KG1 (cell line): ENCODE data around the gene KCNE4.
"Not testable (repeated sequence)": the region's sequence is repeated elsewhere in the genome, so short reads cannot be mapped to it uniquely, and the experiment has no call there.

Experiments used
- DNase-seq: peaks from one replicate; lab custom pipeline; 2025; lab: John Stamatoyannopoulos, UW

The KCNE4 gene

GRCh38 chr2:223058952-223059716 is 7.1 kb downstream of the KCNE4 start:
- DNase-seq, result no peak

- DNase-seq, result no peak
Observed at GRCh38 chr2:223060201-223060825, 8.3 kb downstream of the KCNE4 start.

- no peak for DNase-seq
Observed at GRCh38 chr2:223062396-223062795, 10.4 kb downstream of the KCNE4 start.

- DNase-seq, result no peak
Observed at GRCh38 chr2:223065107-223065506, 13.1 kb downstream of the KCNE4 start.

- DNase-seq, result no peak
Observed at GRCh38 chr2:223066721-223067120, 14.7 kb downstream of the KCNE4 start.

- DNase-seq, result no peak
Observed at GRCh38 chr2:223068071-223068470, 16.1 kb downstream of the KCNE4 start.

GRCh38 chr2:223069465-223069864 is 17.5 kb downstream of the KCNE4 start:
- DNase-seq, result no peak

- no peak for DNase-seq
Observed at GRCh38 chr2:223069988-223070387, 18.0 kb downstream of the KCNE4 start.

GRCh38 chr2:223071139-223071538 is 19.1 kb downstream of the KCNE4 start:
- no peak for DNase-seq

GRCh38 chr2:223072826-223073225 is 20.8 kb downstream of the KCNE4 start:
- no peak for DNase-seq

- no peak for DNase-seq
Observed at GRCh38 chr2:223075301-223076270, 23.6 kb downstream of the KCNE4 start.

GRCh38 chr2:223076573-223076972 is 24.6 kb downstream of the KCNE4 start:
- DNase-seq, result no peak

- DNase-seq, result no peak
Observed at GRCh38 chr2:223078482-223078881, 26.5 kb downstream of the KCNE4 start.

- DNase-seq, result no peak
Observed at GRCh38 chr2:223079378-223079777, 27.4 kb downstream of the KCNE4 start.

- DNase-seq, result no peak
Observed at GRCh38 chr2:223079925-223080324, 27.9 kb downstream of the KCNE4 start.

GRCh38 chr2:223080790-223081360 is 28.9 kb downstream of the KCNE4 start:
- not testable (repeated sequence) for DNase-seq

GRCh38 chr2:223081789-223082188 is 29.8 kb downstream of the KCNE4 start:
- DNase-seq, result no peak

GRCh38 chr2:223082706-223083105 is 30.7 kb downstream of the KCNE4 start:
- no peak for DNase-seq

GRCh38 chr2:223083402-223084070 is 31.5 kb downstream of the KCNE4 start:
- DNase-seq, result no peak

- DNase-seq, result no peak
Observed at GRCh38 chr2:223084873-223085272, 32.9 kb downstream of the KCNE4 start.

- DNase-seq, result no peak
Observed at GRCh38 chr2:223086370-223086981, 34.5 kb downstream of the KCNE4 start.
